ENCODE results near the gene CDHR1.
"Not testable (repeated sequence)": the region's sequence is repeated elsewhere in the genome, so short reads cannot be mapped to it uniquely, and the experiment has no call there.

DNA sequence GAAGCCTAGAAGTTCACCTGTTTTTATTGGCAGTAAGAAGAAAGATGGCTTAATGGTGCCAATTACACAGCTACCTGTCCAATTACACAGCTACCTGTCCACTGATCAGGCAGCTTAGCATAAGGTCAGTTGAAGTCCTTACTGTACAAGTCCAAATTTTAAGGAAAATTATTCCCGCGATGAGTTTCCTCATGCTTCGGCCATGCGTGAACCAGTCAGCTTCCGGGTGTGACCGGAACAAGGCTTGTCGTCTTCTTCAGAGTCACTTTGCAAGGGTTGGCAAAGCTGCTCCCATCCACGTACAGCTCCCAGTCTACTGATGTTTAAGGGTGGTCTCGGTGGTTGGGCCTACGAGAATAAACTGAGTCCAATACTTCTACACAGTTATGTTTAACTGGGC, 26.0 kb upstream of the CDHR1 start:
- TF ChIP-seq POLR2A (IDR thresholded peaks at IDR 0.05), result not testable (repeated sequence)
- TF ChIP-seq, protein P1, sequence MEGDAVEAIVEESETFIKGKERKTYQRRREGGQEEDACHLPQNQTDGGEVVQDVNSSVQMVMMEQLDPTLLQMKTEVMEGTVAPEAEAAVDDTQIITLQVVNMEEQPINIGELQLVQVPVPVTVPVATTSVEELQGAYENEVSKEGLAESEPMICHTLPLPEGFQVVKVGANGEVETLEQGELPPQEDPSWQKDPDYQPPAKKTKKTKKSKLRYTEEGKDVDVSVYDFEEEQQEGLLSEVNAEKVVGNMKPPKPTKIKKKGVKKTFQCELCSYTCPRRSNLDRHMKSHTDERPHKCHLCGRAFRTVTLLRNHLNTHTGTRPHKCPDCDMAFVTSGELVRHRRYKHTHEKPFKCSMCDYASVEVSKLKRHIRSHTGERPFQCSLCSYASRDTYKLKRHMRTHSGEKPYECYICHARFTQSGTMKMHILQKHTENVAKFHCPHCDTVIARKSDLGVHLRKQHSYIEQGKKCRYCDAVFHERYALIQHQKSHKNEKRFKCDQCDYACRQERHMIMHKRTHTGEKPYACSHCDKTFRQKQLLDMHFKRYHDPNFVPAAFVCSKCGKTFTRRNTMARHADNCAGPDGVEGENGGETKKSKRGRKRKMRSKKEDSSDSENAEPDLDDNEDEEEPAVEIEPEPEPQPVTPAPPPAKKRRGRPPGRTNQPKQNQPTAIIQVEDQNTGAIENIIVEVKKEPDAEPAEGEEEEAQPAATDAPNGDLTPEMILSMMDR (IDR thresholded peaks at IDR 0.05 in 4 of 5, conservative IDR thresholded peaks at IDR 0.05 in 1 of 5), result not testable (repeated sequence)

Measured in gastrocnemius medialis (tissue), 4 donors.